GM18499 (cell line): ENCODE data around the gene SNRPB.

Experiments used
- ATAC-seq: cut with Tn5 transposase; IDR thresholded peaks from one replicate; pipeline ENCODE4 v1.9.1; 2021; ENCODE audit warnings: moderate number of reproducible peaks; ENCODE audit not compliant: insufficient read depth, unreplicated experiment

SNRPB gene

DNA sequence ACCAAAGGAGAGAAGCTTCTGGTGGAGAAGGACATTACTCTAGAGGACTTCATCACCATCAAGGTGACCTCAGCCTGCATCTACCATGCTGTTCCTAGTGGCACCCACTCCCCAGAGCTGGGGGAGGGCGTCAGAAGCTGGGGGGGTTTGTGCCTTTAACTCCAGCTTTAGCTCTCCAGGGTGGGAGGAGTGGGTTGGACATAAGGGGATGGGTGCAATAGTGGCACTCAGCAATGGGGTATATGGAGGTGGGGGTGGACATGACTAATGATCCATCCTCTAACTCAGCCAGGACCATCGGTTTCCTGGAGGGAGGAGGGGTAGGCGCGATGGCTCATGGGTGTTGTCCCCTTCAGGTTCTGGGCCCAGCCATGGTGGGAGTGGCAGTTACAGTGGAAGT lies 40.1 kb downstream of the SNRPB start:
- ATAC-seq: no peak

DNA sequence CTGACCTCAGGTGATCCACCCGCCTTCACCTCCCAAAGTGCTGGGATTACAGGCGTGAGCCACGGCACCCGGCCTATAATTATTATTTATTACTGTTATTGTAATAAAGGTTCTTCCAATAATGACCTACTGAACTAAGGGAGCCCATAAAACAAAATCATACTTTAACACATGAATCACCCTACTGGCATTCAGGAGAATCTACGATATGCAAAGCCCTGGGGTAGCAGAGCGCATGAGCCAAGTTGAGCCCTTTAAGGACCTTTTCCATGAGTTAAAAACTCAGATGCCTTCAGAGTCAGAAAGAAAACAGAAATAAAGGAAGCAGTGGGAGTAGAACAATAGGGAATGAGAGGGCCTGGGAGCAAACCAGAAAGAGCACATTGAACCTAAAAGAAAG lies 41.5 kb downstream of the SNRPB start:
- no peak for ATAC-seq

DNA sequence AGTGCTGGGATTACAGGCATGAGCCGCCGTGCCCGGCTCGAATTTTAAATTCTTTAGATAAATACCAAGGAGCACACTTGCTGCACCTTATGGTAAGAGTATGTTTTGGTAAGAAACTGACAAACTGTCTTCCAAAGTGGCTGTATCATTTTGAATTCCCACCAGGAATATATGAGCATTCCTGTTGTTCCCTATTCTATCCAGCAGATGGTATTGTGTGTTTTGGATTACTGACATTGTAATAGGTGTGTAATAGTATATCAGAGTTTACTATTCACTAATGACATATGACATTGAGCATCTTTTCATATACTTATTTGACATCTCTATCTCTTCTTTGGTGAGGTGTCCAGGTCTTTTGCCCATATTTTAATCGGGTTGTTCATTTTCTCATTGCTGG lies 49.3 kb downstream of the SNRPB start:
- no peak for ATAC-seq

DNA sequence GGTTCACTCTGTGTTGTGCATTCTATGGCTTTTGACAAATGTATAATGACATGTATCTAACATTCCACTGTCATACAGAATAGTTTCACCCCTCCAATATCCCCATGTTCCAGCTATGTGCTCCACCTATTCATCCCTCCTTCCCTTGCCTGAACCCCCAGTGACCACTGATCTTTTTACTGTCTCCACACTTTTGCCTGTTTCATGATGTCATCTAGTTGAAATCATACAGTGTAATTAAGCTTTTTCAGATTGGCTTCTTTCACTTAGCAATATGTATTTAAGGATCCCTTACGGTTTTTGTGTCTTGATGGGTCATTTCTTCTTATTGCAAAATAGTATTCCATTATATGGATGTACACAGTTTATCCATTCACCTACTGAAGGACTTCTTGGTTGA lies 50.1 kb downstream of the SNRPB start:
- ATAC-seq: no peak

DNA sequence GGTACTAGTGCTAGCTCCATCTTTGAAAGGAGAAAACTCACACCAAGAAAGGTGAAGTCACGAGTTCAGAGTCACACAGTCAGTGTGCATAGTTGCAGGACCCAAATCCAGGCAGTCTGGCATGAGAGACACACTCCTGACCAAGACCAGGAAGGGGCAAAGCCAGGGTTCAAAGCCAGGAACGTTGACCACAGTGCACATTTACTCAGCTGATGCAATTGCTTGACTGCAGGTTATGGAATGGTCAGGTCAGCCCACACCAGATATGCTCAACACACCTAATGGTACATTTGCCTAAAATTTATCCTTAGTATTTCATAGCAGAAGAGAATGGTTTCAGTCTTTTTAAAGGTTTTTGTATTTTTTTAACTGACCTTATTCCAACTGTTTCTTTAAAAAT lies 52.2 kb downstream of the SNRPB start:
- ATAC-seq: no peak

DNA sequence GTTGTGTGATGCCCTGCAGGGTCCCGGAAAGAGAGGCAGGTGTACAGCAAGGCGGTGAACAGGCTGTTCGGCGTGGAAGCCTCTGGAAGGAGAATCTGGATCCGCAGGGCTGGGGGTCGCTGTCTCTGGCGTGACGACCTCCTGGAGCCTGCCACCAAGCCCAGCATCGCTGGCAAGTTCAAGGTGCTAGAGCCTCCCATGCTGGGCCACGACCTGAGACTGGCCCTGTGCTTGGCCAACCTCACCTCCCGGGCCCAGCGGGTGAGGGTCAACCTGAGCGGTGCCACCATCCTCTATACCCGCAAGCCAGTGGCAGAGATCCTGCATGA lies 53.4 kb downstream of the SNRPB start:
- no peak for ATAC-seq

DNA sequence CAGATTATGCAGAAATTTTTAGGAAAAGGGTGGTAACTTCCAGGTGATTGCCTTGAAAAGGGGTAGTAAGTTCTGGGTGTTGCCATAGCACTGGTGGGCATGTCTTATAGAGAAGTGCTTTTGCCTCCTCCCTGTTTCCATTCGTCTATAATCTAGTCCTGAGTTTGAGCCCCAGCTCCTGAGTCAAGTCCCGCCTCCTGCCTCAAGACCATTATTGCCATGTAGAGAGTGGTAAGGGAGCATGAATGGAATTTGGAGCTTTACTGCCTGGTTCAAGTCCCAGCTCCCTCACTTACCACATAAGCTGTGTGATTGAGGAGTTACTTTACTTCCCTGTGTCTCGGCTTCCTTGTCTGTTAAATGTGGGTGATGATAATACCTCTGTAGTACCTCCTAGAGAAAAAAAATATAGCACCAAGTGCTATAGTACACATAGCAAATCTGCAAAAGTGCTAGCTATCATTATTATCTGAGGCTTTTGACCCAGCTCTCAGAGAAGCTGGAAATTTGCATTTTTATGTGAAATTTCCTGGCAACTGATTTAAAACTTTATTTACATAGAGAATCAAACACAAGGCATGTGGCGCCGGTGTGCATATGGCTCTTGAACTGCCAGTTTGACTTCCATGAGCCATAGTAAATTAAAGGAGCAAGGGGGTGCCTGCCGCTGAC lies 53.9 kb downstream of the SNRPB start:
- no peak for ATAC-seq
